ENCODE measurements around the gene LAMTOR4.

- no peak for TF ChIP-seq CTCF (IDR thresholded peaks at IDR 0.05)
- no peak for TF ChIP-seq POLR2A (IDR thresholded peaks at IDR 0.05)
These were observed 4.4 kb downstream of the LAMTOR4 start for GRCh38 chr7:100152937-100153666.
